AG09309 (cell line): ENCODE results near the gene ESPL1.

Experiments
- DNase-seq: peaks from one replicate; pipeline ENCODE4 v3.0.0-alpha.2; 2010; ENCODE audit warnings: low read depth
- H3K4me3 ChIP-seq: 2 replicates; pipeline ENCODE4 v1.5.1; 2011; ENCODE audit warnings: mild to moderate bottlenecking, low read depth, low read length, moderate library complexity; ENCODE audit not compliant: control insufficient read depth
- TF ChIP-seq, protein P1 (sequence below): IDR thresholded peaks from 2 replicates; pipeline ENCODE4 v1.5.1; 2011; ENCODE audit warnings: mild to moderate bottlenecking, low read depth, low read length, inconsistent platforms; ENCODE audit not compliant: insufficient read depth, control insufficient read depth; ENCODE audit errors: missing control alignments

ESPL1 gene

GRCh38 chr12:53333845-53334244 lies 65.7 kb downstream of the ESPL1 start:
- no peak for DNase-seq

DNA sequence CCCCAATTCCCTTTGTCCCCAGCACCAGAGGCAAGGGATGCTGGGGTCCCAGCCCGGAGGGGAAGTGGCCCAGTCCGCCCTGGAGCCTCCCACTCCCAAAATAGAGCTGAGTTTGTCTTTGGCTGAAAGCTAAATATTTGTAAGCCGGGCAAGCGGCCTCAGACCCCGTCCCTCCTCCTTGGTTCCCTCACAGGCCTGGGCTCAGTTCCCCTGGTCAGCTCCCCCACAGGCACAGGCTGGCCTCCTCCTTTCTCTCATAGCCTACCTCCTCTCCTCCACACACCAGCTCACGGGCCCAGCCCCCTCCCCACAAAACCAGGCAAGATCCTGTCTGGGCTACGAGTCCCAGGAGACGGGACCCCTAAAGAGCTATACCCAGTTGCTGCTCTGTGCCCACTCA lies 66.7 kb downstream of the ESPL1 start:
- H3K4me3 ChIP-seq, result no peak overlapping the region
- TF ChIP-seq, protein P1, sequence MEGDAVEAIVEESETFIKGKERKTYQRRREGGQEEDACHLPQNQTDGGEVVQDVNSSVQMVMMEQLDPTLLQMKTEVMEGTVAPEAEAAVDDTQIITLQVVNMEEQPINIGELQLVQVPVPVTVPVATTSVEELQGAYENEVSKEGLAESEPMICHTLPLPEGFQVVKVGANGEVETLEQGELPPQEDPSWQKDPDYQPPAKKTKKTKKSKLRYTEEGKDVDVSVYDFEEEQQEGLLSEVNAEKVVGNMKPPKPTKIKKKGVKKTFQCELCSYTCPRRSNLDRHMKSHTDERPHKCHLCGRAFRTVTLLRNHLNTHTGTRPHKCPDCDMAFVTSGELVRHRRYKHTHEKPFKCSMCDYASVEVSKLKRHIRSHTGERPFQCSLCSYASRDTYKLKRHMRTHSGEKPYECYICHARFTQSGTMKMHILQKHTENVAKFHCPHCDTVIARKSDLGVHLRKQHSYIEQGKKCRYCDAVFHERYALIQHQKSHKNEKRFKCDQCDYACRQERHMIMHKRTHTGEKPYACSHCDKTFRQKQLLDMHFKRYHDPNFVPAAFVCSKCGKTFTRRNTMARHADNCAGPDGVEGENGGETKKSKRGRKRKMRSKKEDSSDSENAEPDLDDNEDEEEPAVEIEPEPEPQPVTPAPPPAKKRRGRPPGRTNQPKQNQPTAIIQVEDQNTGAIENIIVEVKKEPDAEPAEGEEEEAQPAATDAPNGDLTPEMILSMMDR, result no peak
- DNase-seq, result no peak

More at GRCh38 chr12:53333845-53334244, 65.7 kb downstream of the ESPL1 start:
- no peak overlapping the region for H3K4me3 ChIP-seq
- TF ChIP-seq, protein P1, result no peak

GRCh38 chr12:53336181-53336681 lies 68.1 kb downstream of the ESPL1 start, which contains the start of gene SP7:
SP7 (minus strand) TSS chr12:53336354; CDS start chr12:53335646, 708 bp downstream.
- TF ChIP-seq, protein P1, result no peak
- no peak within 1 kb of the TSS for H3K4me3 ChIP-seq
- no peak for DNase-seq

- no peak overlapping the region for H3K4me3 ChIP-seq
- TF ChIP-seq, protein P1, result no peak
- no peak for DNase-seq
Measured at GRCh38 chr12:53338017-53338416, 69.9 kb downstream of the ESPL1 start.

- DNase-seq, result no peak
- TF ChIP-seq, protein P1, result no peak
- H3K4me3 ChIP-seq, result no peak overlapping the region
Measured at GRCh38 chr12:53338916-53339315, 70.8 kb downstream of the ESPL1 start.

DNA sequence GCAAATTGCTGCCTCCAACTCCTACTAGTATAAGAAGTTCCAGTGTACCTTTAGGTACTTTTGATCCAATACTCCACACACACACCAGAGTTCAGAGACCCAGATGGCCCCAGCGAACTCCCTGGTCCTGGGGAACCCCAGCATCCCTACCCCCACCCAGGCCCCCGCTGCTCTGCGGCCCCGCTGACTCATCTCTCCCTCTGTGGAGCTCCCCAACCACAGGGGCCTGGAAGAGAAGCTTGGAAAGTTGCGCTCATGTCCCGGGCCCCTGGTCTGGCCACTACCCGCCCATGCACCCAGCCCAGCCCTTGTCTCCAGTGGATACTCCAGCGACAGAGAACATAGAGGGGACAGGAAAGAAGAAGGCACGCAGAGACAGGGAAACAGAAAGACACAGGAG lies 72.3 kb downstream of the ESPL1 start:
- no peak for DNase-seq
- no peak overlapping the region for H3K4me3 ChIP-seq
- TF ChIP-seq, protein P1, result no peak
